ENCODE data around the gene SCYGR5.
"Not testable (repeated sequence)": the region's sequence is repeated elsewhere in the genome, so short reads cannot be mapped to it uniquely, and the experiment has no call there.

The SCYGR5 gene

GRCh38 chr2:227666631-227667170, at the start of gene SCYGR5:
SCYGR5 (plus strand) TSS chr2:227666804; CDS start chr2:227666804, 0 bp downstream.
- H3K4me3 ChIP-seq (ENCODE audit: low read depth, low read length); H3K4me1 ChIP-seq (ENCODE audit: control insufficient read depth, insufficient read depth, low read length); H3K27ac ChIP-seq (ENCODE audit: extremely low read depth, low read depth, low read length); H3K36me3 ChIP-seq (ENCODE audit: control insufficient read depth in 2 of 2, insufficient read depth in 1 of 2, low read length in 2 of 2); H3K9me3 ChIP-seq (ENCODE audit: control insufficient read depth, insufficient read depth, low read depth, low read length); POLR2A ChIA-PET: not testable (repeated sequence)
- CTCF ChIA-PET, result interaction anchor here (1.0 kb wide), 1 partner anchor 219 kb away, joined by 5 read pairs; no protein-coding TSS in a partner anchor

- POLR2A ChIA-PET, result no interaction called here
- Histone ChIP-seq H3K4me1 (ENCODE audit: control insufficient read depth, insufficient read depth, low read length) (0 out of 2 replicates have a peak, but pooled peaks cover 3% of the 10 kb centered on the region), H3K36me3 (ENCODE audit: control insufficient read depth in 2 of 2, insufficient read depth in 1 of 2, low read length in 2 of 2) (no peaks in the 10 kb centered on the region), H3K27ac (ENCODE audit: extremely low read depth, low read depth, low read length) (no peak within 1 kb of the TSS), H3K4me3 (ENCODE audit: low read depth, low read length) (no peak within 1 kb of the TSS), H3K9me3 (ENCODE audit: control insufficient read depth, insufficient read depth, low read depth, low read length) (no peaks in the 10 kb centered on the region)
- TF ChIP-seq ZNF2 (tag by site-specific recombination; IDR thresholded peaks at IDR 0.05) (no peak), ZNF175 (tag by site-specific recombination; IDR thresholded peaks at IDR 0.05) (no peak), ZNF830 (tag by site-specific recombination; IDR thresholded peaks at IDR 0.05; ENCODE audit: low read depth) (no peak), ZNF785 (tag by site-specific recombination; IDR thresholded peaks at IDR 0.05) (no peak), MZF1 (tag by site-specific recombination; IDR thresholded peaks at IDR 0.05; ENCODE audit: borderline replicate concordance) (no peak), ZNF138 (tag by site-specific recombination; IDR thresholded peaks at IDR 0.05; ENCODE audit: borderline replicate concordance) (no peak), ZNF660 (tag by site-specific recombination; IDR thresholded peaks at IDR 0.05) (no peak), EGR2 (tag by site-specific recombination; IDR thresholded peaks at IDR 0.05; ENCODE audit: low read depth) (no peak)
- CTCF ChIA-PET, result no interaction called here
Measured at GRCh38 chr2:227617316-227618230, 49.0 kb upstream of the SCYGR5 start, which contains the start of gene SCYGR4. SCYGR4 (plus strand) TSS chr2:227617498; CDS start chr2:227617498, 0 bp downstream.

GRCh38 chr2:227623226-227623625, 43.4 kb upstream of the SCYGR5 start:
- no peaks in the 10 kb centered on the region for H3K9me3 ChIP-seq (ENCODE audit: control insufficient read depth, insufficient read depth, low read depth, low read length)
- H3K27ac ChIP-seq (ENCODE audit: extremely low read depth, low read depth, low read length), result no peak overlapping the region
- H3K36me3 ChIP-seq (ENCODE audit: control insufficient read depth in 2 of 2, insufficient read depth in 1 of 2, low read length in 2 of 2), result no peaks in the 10 kb centered on the region
- no peaks in the 10 kb centered on the region for H3K4me1 ChIP-seq (ENCODE audit: control insufficient read depth, insufficient read depth, low read length)
- ChIA-PET POLR2A (no interaction called here), CTCF (no interaction called here)
- TF ChIP-seq IKZF3 (tag by site-specific recombination; IDR thresholded peaks at IDR 0.05) (no peak), ZNF571 (tag by site-specific recombination; IDR thresholded peaks at IDR 0.05) (no peak), ZNF121 (tag by site-specific recombination; IDR thresholded peaks at IDR 0.05) (no peak), ZNF146 (tag by site-specific recombination; IDR thresholded peaks at IDR 0.05) (no peak), ZNF423 (tag by site-specific recombination; IDR thresholded peaks at IDR 0.05) (no peak), ZBTB20 (tag by site-specific recombination; IDR thresholded peaks at IDR 0.05) (no peak), ZNF248 (tag by site-specific recombination; IDR thresholded peaks at IDR 0.05) (no peak), ZNF704 (tag by site-specific recombination; IDR thresholded peaks at IDR 0.05) (no peak), SP2 (tag by site-specific recombination; IDR thresholded peaks at IDR 0.05) (no peak), GLIS2 (tag by site-specific recombination; IDR thresholded peaks at IDR 0.05) (no peak), PRDM1 (tag by site-specific recombination; IDR thresholded peaks at IDR 0.05) (no peak), ZNF76 (tag by site-specific recombination; IDR thresholded peaks at IDR 0.05; ENCODE audit: borderline replicate concordance, low read depth) (no peak), ZSCAN23 (tag by site-specific recombination; IDR thresholded peaks at IDR 0.05) (no peak), ZNF639 (tag by site-specific recombination; IDR thresholded peaks at IDR 0.05) (no peak), ZNF211 (tag by site-specific recombination; IDR thresholded peaks at IDR 0.05; ENCODE audit: low read depth) (no peak), ZNF629 (tag by site-specific recombination; IDR thresholded peaks at IDR 0.05) (no peak)
- no peak overlapping the region for H3K4me3 ChIP-seq (ENCODE audit: low read depth, low read length)

All from HEK293 (cell line).